Measurements from ENCODE around the gene TIAM1.

DNA sequence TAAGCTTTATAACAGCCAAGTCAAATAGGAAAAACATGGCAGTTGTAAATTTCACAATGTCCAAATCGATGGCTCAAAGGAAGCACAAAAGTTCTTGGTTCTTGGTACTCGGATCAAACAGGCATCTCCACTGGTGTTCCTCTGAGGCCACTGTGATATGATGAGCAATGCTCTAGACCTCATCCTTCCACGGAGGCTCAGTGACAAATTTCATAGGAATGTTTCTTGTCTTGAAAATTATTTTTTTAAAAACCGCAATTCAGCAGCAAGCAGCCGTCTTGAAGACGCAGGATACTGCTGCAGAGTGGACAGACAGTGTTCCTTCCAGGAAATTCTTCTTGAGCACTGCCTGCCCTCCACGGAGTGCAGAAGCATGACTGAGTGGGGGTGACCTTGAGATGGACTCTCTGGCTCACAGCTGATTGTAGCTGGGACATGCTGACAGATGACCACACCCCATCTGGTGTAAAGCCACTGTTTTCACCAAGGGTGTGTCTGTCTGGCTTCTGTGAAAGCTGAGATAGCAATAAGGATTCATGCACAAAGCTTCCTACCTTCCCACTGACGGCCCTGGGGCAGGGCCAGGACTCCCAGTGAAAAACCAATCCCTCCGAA, 61.9 kb downstream of the TIAM1 start:
- TF ChIP-seq POLR2A (IDR thresholded peaks at IDR 0.05), result no peak
- TF ChIP-seq, protein P1, sequence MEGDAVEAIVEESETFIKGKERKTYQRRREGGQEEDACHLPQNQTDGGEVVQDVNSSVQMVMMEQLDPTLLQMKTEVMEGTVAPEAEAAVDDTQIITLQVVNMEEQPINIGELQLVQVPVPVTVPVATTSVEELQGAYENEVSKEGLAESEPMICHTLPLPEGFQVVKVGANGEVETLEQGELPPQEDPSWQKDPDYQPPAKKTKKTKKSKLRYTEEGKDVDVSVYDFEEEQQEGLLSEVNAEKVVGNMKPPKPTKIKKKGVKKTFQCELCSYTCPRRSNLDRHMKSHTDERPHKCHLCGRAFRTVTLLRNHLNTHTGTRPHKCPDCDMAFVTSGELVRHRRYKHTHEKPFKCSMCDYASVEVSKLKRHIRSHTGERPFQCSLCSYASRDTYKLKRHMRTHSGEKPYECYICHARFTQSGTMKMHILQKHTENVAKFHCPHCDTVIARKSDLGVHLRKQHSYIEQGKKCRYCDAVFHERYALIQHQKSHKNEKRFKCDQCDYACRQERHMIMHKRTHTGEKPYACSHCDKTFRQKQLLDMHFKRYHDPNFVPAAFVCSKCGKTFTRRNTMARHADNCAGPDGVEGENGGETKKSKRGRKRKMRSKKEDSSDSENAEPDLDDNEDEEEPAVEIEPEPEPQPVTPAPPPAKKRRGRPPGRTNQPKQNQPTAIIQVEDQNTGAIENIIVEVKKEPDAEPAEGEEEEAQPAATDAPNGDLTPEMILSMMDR (IDR thresholded peaks at IDR 0.05), result no peak

Data from heart left ventricle (tissue), 13 donors.